Cardiac fibroblast (primary cell): ENCODE data around the gene SPATA46.

Experiments
- DNase-seq, 2 donors: peaks; one replicate each; pipeline versions ENCODE4 v3.0.0 to v3.0.0-alpha.2; 2010; ENCODE audit warnings: low read depth in 2 of 2
- H3K4me3 ChIP-seq, 2 donors: replicated peaks in 1 of 2; 1 replicate in 1 of 2; 2 replicates in 1 of 2; pipeline ENCODE4 v1.5.1; 2011; ENCODE audit warnings: low read depth in 2 of 2, low read length in 2 of 2, mild to moderate bottlenecking in 2 of 2, moderate library complexity in 1 of 2
- TF ChIP-seq, protein P1 (sequence below): IDR thresholded peaks from one replicate; pipeline ENCODE4 v1.5.1; 2011; ENCODE audit warnings: low read depth, mild to moderate bottlenecking, low read length, inconsistent platforms

Gene SPATA46

DNA sequence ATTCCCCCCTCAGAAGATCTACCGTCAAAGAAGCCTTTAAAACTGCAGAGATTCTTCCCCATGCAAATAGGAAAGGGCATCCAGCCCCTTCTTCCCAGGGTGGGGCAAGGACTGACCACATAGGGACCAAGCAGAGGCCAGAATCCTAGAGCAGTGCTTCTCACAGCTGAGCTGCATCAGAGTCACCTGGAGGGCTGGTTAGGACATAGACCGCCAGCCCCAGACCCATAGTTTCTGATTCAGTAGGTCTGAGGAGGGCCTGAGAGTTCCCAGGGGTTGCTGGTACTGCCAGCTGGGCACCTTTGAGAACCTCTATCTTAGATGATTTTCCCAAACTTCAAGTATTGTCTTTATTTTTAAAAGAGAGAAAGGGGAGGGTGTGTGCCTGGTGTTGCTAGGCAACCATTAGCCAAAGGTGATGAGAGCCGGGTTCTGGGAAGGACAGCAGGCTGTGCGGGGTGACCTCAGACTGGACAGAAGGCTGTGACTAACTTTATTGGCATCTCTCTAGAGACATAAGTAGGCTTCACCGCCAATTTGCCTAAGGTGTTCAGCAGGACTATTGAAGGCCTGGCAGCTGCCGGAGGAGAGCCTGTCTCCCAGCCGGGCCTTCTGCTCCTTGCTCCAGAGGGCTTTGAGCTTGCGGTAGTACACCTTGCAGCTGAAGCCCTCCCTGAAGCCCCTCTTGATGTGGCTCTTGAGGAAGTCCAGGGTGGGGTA, 3.0 kb downstream of the SPATA46 start:
- peak; percentile 54 to 84 for DNase-seq
- TF ChIP-seq, protein P1, sequence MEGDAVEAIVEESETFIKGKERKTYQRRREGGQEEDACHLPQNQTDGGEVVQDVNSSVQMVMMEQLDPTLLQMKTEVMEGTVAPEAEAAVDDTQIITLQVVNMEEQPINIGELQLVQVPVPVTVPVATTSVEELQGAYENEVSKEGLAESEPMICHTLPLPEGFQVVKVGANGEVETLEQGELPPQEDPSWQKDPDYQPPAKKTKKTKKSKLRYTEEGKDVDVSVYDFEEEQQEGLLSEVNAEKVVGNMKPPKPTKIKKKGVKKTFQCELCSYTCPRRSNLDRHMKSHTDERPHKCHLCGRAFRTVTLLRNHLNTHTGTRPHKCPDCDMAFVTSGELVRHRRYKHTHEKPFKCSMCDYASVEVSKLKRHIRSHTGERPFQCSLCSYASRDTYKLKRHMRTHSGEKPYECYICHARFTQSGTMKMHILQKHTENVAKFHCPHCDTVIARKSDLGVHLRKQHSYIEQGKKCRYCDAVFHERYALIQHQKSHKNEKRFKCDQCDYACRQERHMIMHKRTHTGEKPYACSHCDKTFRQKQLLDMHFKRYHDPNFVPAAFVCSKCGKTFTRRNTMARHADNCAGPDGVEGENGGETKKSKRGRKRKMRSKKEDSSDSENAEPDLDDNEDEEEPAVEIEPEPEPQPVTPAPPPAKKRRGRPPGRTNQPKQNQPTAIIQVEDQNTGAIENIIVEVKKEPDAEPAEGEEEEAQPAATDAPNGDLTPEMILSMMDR: no peak
- H3K4me3 ChIP-seq: no peak overlapping the region

DNA sequence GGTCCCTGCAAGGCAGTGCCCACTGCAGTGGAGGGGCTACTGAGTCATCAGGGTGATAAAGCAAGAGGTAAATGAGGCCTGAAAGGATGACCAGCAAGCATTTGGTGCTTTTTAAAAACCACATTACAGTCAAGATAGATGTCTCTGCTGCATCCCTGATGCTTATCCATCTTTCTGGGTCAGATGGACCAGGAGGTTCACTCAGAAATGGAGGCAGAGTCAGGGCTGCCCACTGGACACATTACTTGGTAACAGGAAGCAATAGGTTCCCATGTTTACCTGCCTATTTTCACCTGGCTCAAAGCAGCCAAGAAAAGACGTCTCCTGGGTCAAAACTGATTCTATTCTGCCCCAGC, 3.6 kb downstream of the SPATA46 start:
- H3K4me3 ChIP-seq: no peak overlapping the region
- TF ChIP-seq, protein P1: no peak
- DNase-seq: no peak

DNA sequence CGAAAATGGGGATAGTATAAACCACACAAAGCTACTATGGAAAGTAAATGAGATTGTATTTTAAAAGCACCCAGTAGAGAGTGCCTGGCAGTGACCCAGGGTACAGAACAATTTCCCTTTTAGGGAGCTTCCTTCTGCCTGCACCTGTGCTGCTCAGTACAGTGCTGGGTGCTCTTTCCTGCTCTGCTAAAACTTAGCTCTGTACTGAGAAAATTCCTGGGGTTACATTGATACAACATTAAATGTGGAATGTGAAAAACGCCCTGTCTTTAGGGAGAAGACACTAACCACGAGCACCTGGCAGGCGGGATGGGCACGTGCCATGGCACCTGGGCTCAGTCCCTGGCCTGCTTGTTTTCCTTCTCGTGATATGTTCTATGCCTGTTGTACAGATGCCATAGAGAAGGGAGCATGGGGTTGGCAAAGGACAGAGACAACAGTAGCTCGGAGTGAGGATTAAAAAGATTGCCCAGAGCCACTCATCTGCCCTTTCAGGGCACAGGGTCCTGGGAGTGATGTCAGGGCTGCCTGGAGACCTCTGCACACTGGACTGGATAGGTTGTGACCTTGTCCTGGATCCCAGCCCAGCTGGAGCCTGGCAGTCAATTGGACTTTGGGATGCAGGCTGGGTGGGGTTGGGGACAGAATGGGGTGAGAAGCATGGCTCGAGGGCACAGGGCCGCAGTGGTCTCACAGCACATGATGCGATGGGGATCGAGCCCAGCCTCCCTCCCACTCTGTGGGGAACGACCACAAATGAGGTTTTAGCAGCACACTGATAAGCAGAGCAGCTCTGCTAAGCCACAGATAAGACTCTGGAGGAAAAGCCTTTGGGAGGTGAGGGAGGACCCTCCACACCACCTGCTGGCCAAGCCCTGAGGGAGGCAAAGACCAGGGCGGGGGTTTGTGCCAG, 4.2 kb downstream of the SPATA46 start:
- no peak for DNase-seq
- TF ChIP-seq, protein P1: no peak
- no peak overlapping the region for H3K4me3 ChIP-seq

DNA sequence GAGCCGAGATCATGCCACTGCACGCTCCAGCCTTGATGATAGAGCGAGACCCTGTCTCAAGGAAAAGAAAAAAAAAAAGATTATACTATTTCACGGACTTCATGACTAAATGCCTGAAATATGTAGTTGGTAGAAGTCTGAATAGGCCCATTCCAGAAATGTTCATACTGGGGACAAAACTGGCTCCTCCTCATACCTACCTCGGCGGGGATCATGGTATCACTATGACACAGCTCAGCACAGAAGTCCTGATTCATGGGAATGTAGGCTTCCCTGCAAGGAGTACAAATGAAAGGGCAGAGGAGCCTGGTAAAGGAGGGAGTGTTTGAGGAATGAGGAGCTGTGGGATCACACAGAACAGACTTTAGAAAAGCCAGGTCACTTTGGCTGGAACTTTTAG, 5.0 kb downstream of the SPATA46 start:
- peak in 1 of 2 donors; percentile 52 for DNase-seq
- TF ChIP-seq, protein P1: no peak
- no peak overlapping the region for H3K4me3 ChIP-seq

DNA sequence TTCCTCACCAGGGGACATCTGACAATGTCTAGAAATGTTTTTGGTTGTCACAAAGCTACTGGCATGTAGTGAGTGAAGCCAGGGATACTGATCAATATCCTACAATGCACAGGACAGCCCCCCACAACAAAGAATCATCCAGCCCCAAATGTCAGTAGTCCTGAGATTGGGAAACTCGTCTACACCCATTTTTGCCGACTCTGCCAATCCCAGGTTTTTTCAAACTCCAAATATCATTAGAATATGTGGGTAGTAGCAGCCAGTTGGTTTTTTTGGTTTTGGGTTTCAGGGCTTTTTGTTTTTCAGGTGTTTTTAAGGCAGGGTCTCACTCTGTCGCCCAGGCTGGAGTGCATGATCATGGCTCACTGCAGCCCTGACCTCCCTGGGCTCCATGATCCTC, 5.9 kb downstream of the SPATA46 start:
- TF ChIP-seq, protein P1: no peak
- H3K4me3 ChIP-seq: no peak overlapping the region
- DNase-seq: no peak

DNA sequence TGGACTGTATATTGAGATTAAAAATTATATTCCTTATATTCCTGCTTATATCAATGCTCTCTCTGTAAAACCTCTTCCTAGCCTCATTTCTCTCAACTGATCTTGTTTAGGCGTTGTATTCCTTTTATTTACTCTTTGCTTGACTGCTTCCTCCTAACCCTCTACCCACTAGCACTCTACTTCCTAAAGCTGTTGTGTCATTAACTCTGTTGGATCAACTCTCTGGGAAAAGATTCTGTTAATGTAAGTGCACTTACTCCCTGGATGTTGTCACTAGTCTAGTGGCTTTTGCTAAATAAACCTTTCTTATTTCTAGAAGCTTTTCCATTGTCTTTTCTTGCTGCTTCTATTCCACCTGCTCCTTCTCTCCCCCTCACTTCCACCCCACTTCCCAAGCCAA, 6.5 kb downstream of the SPATA46 start:
- TF ChIP-seq, protein P1: no peak
- no peak for DNase-seq
- no peak overlapping the region for H3K4me3 ChIP-seq
